HUES64 (cell line): ENCODE results near the gene SLC39A7.
A peak's percentile ranks its signal among the peaks of the same experiment; 100 is the strongest.

Experiments used
- H3K27ac ChIP-seq: 2 replicates; pipeline ENCODE4 v1.7.0; 2013; ENCODE audit warnings: low read depth, low read length, inconsistent platforms
- H3K27me3 ChIP-seq: 2 replicates; pipeline ENCODE4 v1.6.1; 2013; ENCODE audit warnings: mild to moderate bottlenecking, low read length; ENCODE audit not compliant: insufficient read depth
- H3K36me3 ChIP-seq: 2 replicates; pipeline ENCODE4 v1.6.1; 2013; ENCODE audit warnings: mild to moderate bottlenecking, low read length; ENCODE audit not compliant: insufficient read depth
- H3K4me1 ChIP-seq: 2 replicates; pipeline ENCODE4 v1.6.1; 2013; ENCODE audit warnings: mild to moderate bottlenecking, low read length, moderate library complexity; ENCODE audit not compliant: insufficient read depth
- H3K4me3 ChIP-seq: 2 replicates; pipeline ENCODE4 v1.5.1; 2013; ENCODE audit warnings: mild to moderate bottlenecking, low read length, moderate library complexity
- H3K9ac ChIP-seq: 2 replicates; pipeline ENCODE4 v1.6.1; 2013; ENCODE audit warnings: mild to moderate bottlenecking, low read depth, low read length
- H3K9me3 ChIP-seq: 2 replicates; pipeline ENCODE4 v1.6.1; 2013; ENCODE audit warnings: low read depth, low read length; ENCODE audit not compliant: insufficient read depth
- WGBS: fragments of 150-250, 120-280 bp; methylation state at CpG from one replicate; pipeline ENCODE4 v1.1.7; 2013; ENCODE audit warnings: missing lambda C conversion rate; 5-methylcytosine and 5-hydroxymethylcytosine counted together

SLC39A7 gene

DNA sequence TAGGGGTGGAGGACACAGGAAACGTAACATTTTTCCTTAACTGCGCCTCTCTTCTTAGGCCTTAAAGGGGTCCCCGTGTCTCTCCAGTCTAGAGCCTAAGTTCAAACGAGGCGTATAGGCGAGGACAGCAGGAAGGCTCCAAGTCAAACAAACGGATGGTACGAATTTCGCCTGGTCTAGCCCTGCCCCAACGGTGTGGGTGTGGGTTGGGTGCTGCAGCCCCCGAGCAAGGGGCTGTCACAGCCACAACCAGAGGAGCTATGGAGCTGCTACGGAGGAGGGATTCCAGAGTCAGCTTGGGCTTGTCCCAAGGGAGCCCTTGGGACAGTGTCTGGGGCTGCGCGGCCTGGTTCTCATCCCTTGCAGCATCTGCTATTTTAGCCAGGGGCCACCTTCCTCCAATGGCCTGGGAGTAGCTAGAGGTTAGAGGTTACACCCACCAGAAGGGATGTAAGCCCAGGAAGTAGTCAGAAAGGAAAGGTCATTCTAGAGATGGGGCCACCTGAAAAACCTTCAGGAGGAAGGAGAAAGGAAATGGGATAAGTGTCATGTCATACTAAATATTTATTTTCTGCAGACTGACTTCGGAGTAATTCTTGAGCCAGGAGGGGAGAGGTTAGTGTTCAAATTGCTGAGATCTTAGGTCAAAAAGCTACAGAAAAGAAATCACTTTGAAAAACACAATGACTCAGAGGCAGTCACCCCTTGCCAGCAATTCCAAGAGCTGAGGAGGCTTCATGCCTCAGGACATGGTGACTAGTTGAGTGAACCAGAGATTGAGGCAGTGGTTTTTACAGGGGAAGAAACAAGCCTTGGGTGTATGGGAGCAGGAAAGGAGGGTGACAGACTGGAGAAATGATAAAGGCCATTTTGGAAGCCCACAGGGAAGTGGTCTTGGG, 49.3 kb downstream of the SLC39A7 start:
- H3K9ac ChIP-seq: peak overlapping the region; percentile 78
- H3K27me3 ChIP-seq: peaks cover 34% of the 10 kb centered on the region
- peak overlapping the region; percentile 77 for H3K4me3 ChIP-seq
- 45% methylated on average over 15 of the region's 15 CpGs for WGBS
- H3K36me3 ChIP-seq: peaks cover 14% of the 10 kb centered on the region
- H3K9me3 ChIP-seq: no peaks in the 10 kb centered on the region
- peak overlapping the region; percentile 82; the same call in 1 of the 2 replicates for H3K27ac ChIP-seq
- peaks cover 6% of the 10 kb centered on the region; the same call in 1 of the 2 replicates for H3K4me1 ChIP-seq

DNA sequence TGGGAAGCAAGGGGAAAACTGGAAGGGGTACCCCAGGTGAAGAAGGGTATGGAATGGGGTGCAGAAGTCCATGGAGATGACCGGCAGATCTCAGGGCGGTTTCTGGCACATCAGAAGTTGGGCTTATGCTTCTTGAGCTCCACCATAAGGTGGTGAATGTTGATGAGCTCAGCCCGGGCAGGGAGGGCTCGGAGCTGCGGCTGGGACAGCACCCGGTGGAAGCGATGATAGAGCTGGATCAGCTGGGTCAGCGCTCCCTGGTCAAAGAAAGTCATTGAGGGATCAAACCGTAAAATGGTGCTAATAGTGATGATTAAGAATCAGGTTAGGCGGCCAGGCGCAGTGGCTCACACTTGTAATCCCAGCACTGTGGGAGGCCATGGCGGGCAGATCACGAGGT, 50.1 kb downstream of the SLC39A7 start:
- Histone ChIP-seq H3K27ac (no peak overlapping the region), H3K4me3 (no peak overlapping the region)

DNA sequence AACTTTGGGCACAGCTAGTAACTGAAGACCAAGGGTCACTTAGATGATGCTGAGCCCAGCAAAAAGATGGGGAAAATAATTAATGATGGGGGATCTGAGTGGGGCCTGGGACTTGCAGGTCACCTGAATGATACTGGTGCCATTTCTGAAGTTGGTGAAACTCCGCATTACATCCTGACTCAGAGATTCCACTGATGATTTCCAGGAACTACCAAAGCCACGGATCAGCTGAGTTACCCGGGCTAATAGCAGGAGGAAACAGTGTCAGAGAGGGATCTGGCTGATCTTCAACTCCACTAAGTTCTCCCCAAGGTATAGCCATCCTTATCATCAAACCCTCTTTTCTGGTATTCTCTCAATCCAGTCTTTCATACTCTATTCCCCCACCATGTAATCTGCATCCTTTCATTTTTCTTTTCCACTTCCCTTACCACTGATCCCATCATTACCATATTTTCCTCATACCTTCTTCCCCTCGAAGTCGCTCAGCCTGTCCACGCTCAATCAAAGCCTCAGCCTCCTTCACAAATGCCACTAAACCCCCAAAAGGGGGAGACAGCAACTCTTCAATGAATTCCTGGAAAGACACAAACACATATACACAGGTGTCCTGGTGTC, 50.8 kb downstream of the SLC39A7 start:
- 94% methylated on average over 6 of the region's 6 CpGs for WGBS
- H3K4me1 ChIP-seq: peaks cover 6% of the 10 kb centered on the region; the same call in 1 of the 2 replicates
- no peak overlapping the region for H3K27ac ChIP-seq
- H3K9ac ChIP-seq: no peak overlapping the region
- H3K4me3 ChIP-seq: no peak overlapping the region
- peaks cover 23% of the 10 kb centered on the region for H3K27me3 ChIP-seq
- H3K36me3 ChIP-seq: peaks cover 14% of the 10 kb centered on the region
- H3K9me3 ChIP-seq: no peaks in the 10 kb centered on the region

More for the DNA sequence above, 50.1 kb downstream of the SLC39A7 start:
- WGBS: 94% methylated on average over 13 of the region's 13 CpGs
- Histone ChIP-seq H3K36me3 (peaks cover 14% of the 10 kb centered on the region), H3K9me3 (no peaks in the 10 kb centered on the region), H3K4me1 (peaks cover 6% of the 10 kb centered on the region; the same call in 1 of the 2 replicates), H3K9ac (no peak overlapping the region), H3K27me3 (peaks cover 30% of the 10 kb centered on the region)

DNA sequence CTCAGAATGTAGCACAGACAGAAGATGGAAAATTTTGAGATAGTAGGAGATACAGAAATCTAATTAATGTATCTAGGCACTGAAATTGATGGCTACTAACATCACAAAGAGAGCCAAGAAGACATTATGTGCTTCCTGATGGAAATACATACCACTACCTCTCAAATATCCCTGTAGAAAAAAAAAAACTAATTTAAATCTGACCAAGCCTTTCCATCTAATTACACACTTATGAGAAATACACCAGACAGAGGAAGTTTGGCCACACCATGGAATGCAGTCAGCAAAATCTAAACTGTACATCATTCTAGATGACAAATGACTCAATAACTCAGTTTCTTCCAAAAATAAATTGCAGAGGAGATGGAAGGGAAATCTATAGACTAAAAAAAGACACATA, 52.1 kb downstream of the SLC39A7 start:
- no peak overlapping the region for H3K4me3 ChIP-seq
- H3K27ac ChIP-seq: no peak overlapping the region
- H3K9ac ChIP-seq: no peak overlapping the region
- peaks cover 6% of the 10 kb centered on the region; the same call in 1 of the 2 replicates for H3K4me1 ChIP-seq
- peaks cover 22% of the 10 kb centered on the region for H3K36me3 ChIP-seq
- H3K9me3 ChIP-seq: no peaks in the 10 kb centered on the region; the same call in 1 of the 2 replicates
- peaks cover 10% of the 10 kb centered on the region for H3K27me3 ChIP-seq
